ENCODE measurements around the gene CCDC184. TPM values are rescaled to one million over a fixed set of nuclear protein-coding genes. Genes with fewer than 3 reads are reported as not detected.
A peak's percentile ranks its signal among the peaks of the same experiment; 100 is the strongest.

Gene CCDC184
- polyA plus RNA-seq, 1 experiment, result 0.45 TPM

- Histone ChIP-seq H3K4me3 (ENCODE audit: low read depth, low read length) (no peak overlapping the region), H3K27me3 (ENCODE audit: control insufficient read depth, insufficient read depth, low read length) (peaks cover 19% of the 10 kb centered on the region), H3K36me3 (ENCODE audit: control insufficient read depth, insufficient read depth, low read length) (no peaks in the 10 kb centered on the region)
- ChIA-PET POLR2A (no interaction called here), CTCF (interaction anchor here (0.6 to 3.9 kb wide), 5 partner anchors 8 to 76 kb away, joined by 3 to 16 read pairs (median 4); no protein-coding TSS in a partner anchor)
- no peak for DNase-seq (ENCODE audit: low read depth)
- no peak for TF ChIP-seq CTCF (IDR thresholded peaks at IDR 0.05; ENCODE audit: insufficient read depth, low read depth, low read length)
Measured at GRCh38 chr12:48177982-48178381, 5.5 kb upstream of the CCDC184 start.

DNA sequence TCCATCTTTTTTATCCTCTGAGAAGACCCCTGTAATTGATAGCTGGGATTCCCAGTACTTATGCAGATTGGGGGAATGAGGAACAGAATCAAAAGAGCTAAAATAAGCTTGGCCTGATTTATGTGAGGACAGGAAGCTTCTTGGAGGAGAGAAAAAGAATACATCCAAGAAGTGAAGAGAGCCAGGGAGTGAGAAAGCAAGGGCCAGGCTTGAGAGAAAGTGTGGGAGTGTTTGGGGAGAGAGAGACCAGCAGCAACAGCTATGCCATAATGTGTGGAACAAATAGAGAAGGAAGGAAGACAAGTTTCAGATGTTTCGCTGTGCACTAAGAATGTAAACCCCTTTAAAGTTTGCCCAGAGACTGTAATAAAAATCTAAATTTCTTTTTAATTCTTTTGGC is 4.0 kb upstream of the CCDC184 start:
- no peak for TF ChIP-seq CTCF (IDR thresholded peaks at IDR 0.05; ENCODE audit: insufficient read depth, low read depth, low read length)
- no peaks in the 10 kb centered on the region for H3K36me3 ChIP-seq (ENCODE audit: control insufficient read depth, insufficient read depth, low read length)
- CTCF ChIA-PET, result interaction anchor here (0.9 to 3.9 kb wide), 3 partner anchors 9 to 168 kb away, joined by 3 to 16 read pairs (median 3); no protein-coding TSS in a partner anchor

DNA sequence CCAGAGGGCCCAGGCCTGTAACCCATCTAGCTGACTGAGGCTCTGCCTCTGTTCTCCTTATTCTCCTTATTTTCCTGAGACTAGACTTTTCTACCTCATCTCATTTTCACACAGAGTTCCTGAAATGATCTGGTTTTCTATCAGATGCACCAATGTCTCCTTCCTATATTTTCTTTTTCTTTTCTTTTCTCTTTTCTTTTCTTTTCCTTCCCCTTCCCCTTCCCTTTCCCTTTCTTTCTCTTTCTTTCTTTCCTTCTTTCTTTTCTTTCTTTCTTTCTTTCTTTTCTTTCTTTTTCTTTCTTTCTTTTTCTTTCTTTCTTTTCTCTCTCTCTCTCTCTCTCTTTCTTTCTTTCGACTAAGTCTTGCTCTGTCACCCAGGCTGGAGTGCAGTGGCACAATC is 3.0 kb upstream of the CCDC184 start:
- ChIA-PET POLR2A (no interaction called here), CTCF (interaction anchor here (0.9 to 3.9 kb wide), 2 partner anchors 8 to 16 kb away, joined by 3 to 16 read pairs; no protein-coding TSS in a partner anchor)
- DNase-seq (ENCODE audit: low read depth), result no peak
- H3K4me3 ChIP-seq (ENCODE audit: low read depth, low read length), result no peak overlapping the region
- H3K27me3 ChIP-seq (ENCODE audit: control insufficient read depth, insufficient read depth, low read length), result peaks cover 32% of the 10 kb centered on the region
- no peak for TF ChIP-seq CTCF (IDR thresholded peaks at IDR 0.05; ENCODE audit: insufficient read depth, low read depth, low read length)
- no peaks in the 10 kb centered on the region for H3K36me3 ChIP-seq (ENCODE audit: control insufficient read depth, insufficient read depth, low read length)

More for the DNA sequence above, 4.0 kb upstream of the CCDC184 start:
- Histone ChIP-seq H3K27me3 (ENCODE audit: control insufficient read depth, insufficient read depth, low read length) (peaks cover 23% of the 10 kb centered on the region), H3K4me3 (ENCODE audit: low read depth, low read length) (no peak overlapping the region)
- no peak for DNase-seq (ENCODE audit: low read depth)
- POLR2A ChIA-PET, result no interaction called here

GRCh38 chr12:48180857-48181495 is 2.5 kb upstream of the CCDC184 start:
- ChIA-PET CTCF (interaction anchor here (0.6 to 3.9 kb wide), 4 partner anchors 8 to 291 kb away, joined by 3 to 16 read pairs (median 3); partner anchors contain the start of gene ASB8), POLR2A (no interaction called here)
- no peak for TF ChIP-seq CTCF (IDR thresholded peaks at IDR 0.05; ENCODE audit: insufficient read depth, low read depth, low read length)
- no peaks in the 10 kb centered on the region for H3K36me3 ChIP-seq (ENCODE audit: control insufficient read depth, insufficient read depth, low read length)
- no peak overlapping the region for H3K4me3 ChIP-seq (ENCODE audit: low read depth, low read length)
- DNase-seq (ENCODE audit: low read depth), result no peak
- peaks cover 38% of the 10 kb centered on the region for H3K27me3 ChIP-seq (ENCODE audit: control insufficient read depth, insufficient read depth, low read length)

GRCh38 chr12:48182631-48183030 is 813 bp upstream of the CCDC184 start:
- ChIA-PET CTCF (interaction anchor here (1.1 to 1.6 kb wide), 6 partner anchors 12 to 105 kb away, joined by 3 to 9 read pairs (median 4); partner anchors contain the start of gene ASB8), POLR2A (no interaction called here)
- DNase-seq (ENCODE audit: low read depth), result no peak
- Histone ChIP-seq H3K27me3 (ENCODE audit: control insufficient read depth, insufficient read depth, low read length) (peaks cover 40% of the 10 kb centered on the region), H3K4me3 (ENCODE audit: low read depth, low read length) (peak overlapping the region; percentile 56), H3K36me3 (ENCODE audit: control insufficient read depth, insufficient read depth, low read length) (no peaks in the 10 kb centered on the region)
- no peak for TF ChIP-seq CTCF (IDR thresholded peaks at IDR 0.05; ENCODE audit: insufficient read depth, low read depth, low read length)

All from BJ (cell line).